ENCODE measurements around the gene HEMK1.

- TF ChIP-seq POLR2AphosphoS5 (IDR thresholded peaks at IDR 0.05), result no peak
- no peak for TF ChIP-seq CTCF (IDR thresholded peaks at IDR 0.05)
These were observed 69.8 kb downstream of the HEMK1 start for GRCh38 chr3:50639055-50639494.

All from esophagus muscularis mucosa (tissue), 3 donors.